HepG2 (cell line): Measurements from ENCODE around the gene ISLR2. TPM values are rescaled to one million over a fixed set of nuclear protein-coding genes. Genes with fewer than 3 reads are reported as not detected.
"Not testable (repeated sequence)": the region's sequence is repeated elsewhere in the genome, so short reads cannot be mapped to it uniquely, and the experiment has no call there.

Experiments used
- ATAC-seq: fragments of 200-7000 bp; cut with Tn5 transposase; 3 replicates; pipeline ENCODE4 v1.9.1; 2020; ENCODE audit warnings: mild to moderate bottlenecking, moderate library complexity
- BruUV-seq: library from RNA; stranded (reverse); fragments of 400-500 nt; replicated peaks from 2 replicates; lab custom pipeline; 2021; lab: Mats Ljungman, UMichigan
- CTCF ChIA-PET: fragments of 300-600 bp; formaldehyde crosslinking; extraction: SDS; loops from one replicate; lab custom pipeline; 2021; ENCODE audit warnings: low total read pairs, inconsistent platforms, low intra/inter-chr PET ratio; lab: Yijun Ruan, JAX
- POLR2A ChIA-PET: fragments of 350-600 bp; sonication (Branson Sonifier 250); formaldehyde crosslinking; loops from one replicate; lab custom pipeline; 2020; ENCODE audit warnings: antibody characterized with exemption, inconsistent platforms; lab: Yijun Ruan, JAX
- DNase-seq: peaks from one replicate; pipeline ENCODE4 v3.0.0-alpha.2; 2015; ENCODE audit warnings: low spot score
- FAIRE-seq: peaks from 3 replicates; lab custom pipeline; 2011; peaks lifted over from hg19 to GRCh38; lab: Jason Lieb, UNC
- H2AFZ ChIP-seq: one replicate; pipeline ENCODE4 v1.6.1; 2011; ENCODE audit warnings: low read length, inconsistent platforms
- H3K27ac ChIP-seq: fragments of 300-600 bp; 3 replicates; pipeline ENCODE4 v1.8.0; 2011; ENCODE audit warnings: mixed run types, mild to moderate bottlenecking, mixed read lengths, low read length, inconsistent platforms; ENCODE audit not compliant: insufficient read depth; ENCODE audit errors: extremely low read length
- H3K27me3 ChIP-seq, 2 experiments: fragments of 200-600 bp in 1 of 2; 2 replicates in 1 of 2; 3 replicates in 1 of 2; pipeline versions ENCODE4 v1.6.0 to v1.8.0; 2011; ENCODE audit warnings: low read length in 2 of 2, mild to moderate bottlenecking in 2 of 2, moderate library complexity in 2 of 2, inconsistent platforms in 1 of 2; ENCODE audit not compliant: insufficient read depth in 2 of 2, control insufficient read depth in 1 of 2
- H3K36me3 ChIP-seq, 2 experiments: fragments of 200-600 bp in 1 of 2; replicated peaks in 1 of 2; 2 replicates in 1 of 2; 3 replicates in 1 of 2; pipeline versions ENCODE4 v1.5.1 to v1.8.0; 2011; ENCODE audit warnings: low read length in 2 of 2, inconsistent platforms in 1 of 2; ENCODE audit not compliant: insufficient read depth in 2 of 2, control insufficient read depth in 1 of 2
- H3K4me1 ChIP-seq: 2 replicates; pipeline ENCODE4 v1.5.1; 2012; ENCODE audit warnings: low read length, inconsistent platforms; ENCODE audit not compliant: insufficient read depth
- H3K4me2 ChIP-seq: 2 replicates; pipeline ENCODE4 v1.6.0; 2011; ENCODE audit warnings: low read depth, low read length, inconsistent platforms
- H3K4me3 ChIP-seq, 3 experiments: fragments of 200-600 bp in 1 of 3; sonication (generic), shearing (Covaris generic) in 1 of 3; replicated peaks in 1 of 3; 2 replicates each; pipeline ENCODE4 v1.5.1; 2011 to 2016; ENCODE audit warnings: low read length in 3 of 3, inconsistent platforms in 2 of 3, low read depth in 2 of 3, mild to moderate bottlenecking in 2 of 3, control low read depth in 1 of 3, mixed read lengths in 1 of 3; ENCODE audit not compliant: insufficient read depth in 1 of 3
- H3K79me2 ChIP-seq: one replicate; pipeline ENCODE4 v1.6.1; 2011; ENCODE audit warnings: low read length, inconsistent platforms; ENCODE audit not compliant: insufficient read depth
- H3K9ac ChIP-seq: 2 replicates; pipeline ENCODE4 v1.6.0; 2011; ENCODE audit warnings: mild to moderate bottlenecking, low read depth, low read length, inconsistent platforms; ENCODE audit not compliant: insufficient read depth
- H3K9me3 ChIP-seq: 2 replicates; pipeline ENCODE4 v1.5.1; 2012; ENCODE audit warnings: mild to moderate bottlenecking, low read length
- H4K20me1 ChIP-seq: 2 replicates; pipeline ENCODE4 v1.6.0; 2011; ENCODE audit warnings: inconsistent platforms, mild to moderate bottlenecking, low read length, moderate library complexity; ENCODE audit not compliant: insufficient read depth
- BRD4 ChIP-seq: sonication (generic); formaldehyde crosslinking; IDR thresholded peaks from 2 replicates; pipeline ENCODE4 v1.4.0; 2020; ENCODE audit warnings: missing genetic modification reagents
- CBX1 ChIP-seq: IDR thresholded peaks from one replicate; pipeline ENCODE4 v1.6.1; 2016; ENCODE audit warnings: antibody characterized with exemption, low read depth
- ETV5 ChIP-seq: IDR thresholded peaks from 2 replicates; pipeline ENCODE4 v1.6.1; 2018; ENCODE audit warnings: missing biosample characterization, missing genetic modification reagents, inconsistent platforms, borderline replicate concordance
- GATAD1 ChIP-seq: IDR thresholded peaks from 2 replicates; pipeline ENCODE4 v1.6.1; 2016; ENCODE audit warnings: missing genetic modification reagents, missing compliant biosample characterization
- KDM2A ChIP-seq: sonication (generic); formaldehyde crosslinking; IDR thresholded peaks from 2 replicates; pipeline ENCODE4 v1.4.0; 2020; ENCODE audit warnings: low read depth, missing genetic modification reagents, borderline replicate concordance
- KMT2B ChIP-seq: IDR thresholded peaks from 2 replicates; pipeline ENCODE4 v1.6.1; 2016; ENCODE audit warnings: missing genetic modification reagents, missing compliant biosample characterization
- MED1 ChIP-seq: sonication (generic); formaldehyde crosslinking; IDR thresholded peaks from 2 replicates; pipeline ENCODE4 v1.4.0; 2020; ENCODE audit warnings: missing genetic modification reagents
- PHF20 ChIP-seq: sonication (generic); formaldehyde crosslinking; IDR thresholded peaks from 2 replicates; pipeline ENCODE4 v1.5.0; 2020; ENCODE audit warnings: mild to moderate bottlenecking, missing genetic modification reagents
- PHF8 ChIP-seq: sonication (generic); formaldehyde crosslinking; IDR thresholded peaks from 2 replicates; pipeline ENCODE4 v1.5.0; 2020; ENCODE audit warnings: missing genetic modification reagents
- POGZ ChIP-seq: sonication (generic); formaldehyde crosslinking; IDR thresholded peaks from 2 replicates; pipeline ENCODE4 v1.4.0; 2020; ENCODE audit warnings: mild to moderate bottlenecking, missing genetic modification reagents
- RXRB ChIP-seq: IDR thresholded peaks from 2 replicates; pipeline ENCODE4 v1.6.1; 2016; ENCODE audit warnings: borderline replicate concordance, missing genetic modification reagents, missing compliant biosample characterization
- SALL1 ChIP-seq: sonication (generic); formaldehyde crosslinking; IDR thresholded peaks from 2 replicates; pipeline ENCODE4 v1.8.0; 2022; ENCODE audit warnings: mild to moderate bottlenecking, missing genetic modification reagents
- SAP130 ChIP-seq: IDR thresholded peaks from 2 replicates; pipeline ENCODE4 v1.6.1; 2016; ENCODE audit warnings: low read depth
- SP1 ChIP-seq, 2 experiments: fragments of 450-650 bp in 1 of 2; sonication (generic) in 1 of 2; formaldehyde crosslinking in 1 of 2; IDR thresholded peaks; 2 replicates each; pipeline versions ENCODE4 v1.4.0 to v1.6.1; 2016 to 2020; ENCODE audit warnings: missing genetic modification reagents in 1 of 2
- TEAD3 ChIP-seq: optimal IDR thresholded peaks from 2 replicates; pipeline ENCODE3; 2016; ENCODE audit warnings: borderline replicate concordance
- TFDP2 ChIP-seq: sonication (generic); formaldehyde crosslinking; IDR thresholded peaks from 2 replicates; pipeline ENCODE4 v1.4.0; 2020; ENCODE audit warnings: missing genetic modification reagents
- TFE3 ChIP-seq: IDR thresholded peaks from 2 replicates; pipeline ENCODE4 v1.6.1; 2016
- ZMYM4 ChIP-seq: sonication (generic); formaldehyde crosslinking; IDR thresholded peaks from 2 replicates; pipeline ENCODE4 v1.8.1; 2023; ENCODE audit warnings: mild to moderate bottlenecking, missing genetic modification reagents
- ZNF343 ChIP-seq: sonication (generic); formaldehyde crosslinking; IDR thresholded peaks from 2 replicates; pipeline ENCODE4 v1.4.0; 2020; ENCODE audit warnings: mild to moderate bottlenecking, missing genetic modification reagents
- ZNF574 ChIP-seq: sonication (generic); formaldehyde crosslinking; IDR thresholded peaks from 2 replicates; pipeline ENCODE4 v1.4.0; 2020; ENCODE audit warnings: missing genetic modification reagents
- WGBS: methylation state at CpG from one replicate; pipeline ENCODE4 v1.1.6; 2017; ENCODE audit warnings: low lambda C conversion rate; 5-methylcytosine and 5-hydroxymethylcytosine counted together
- in situ Hi-C: cut with HindIII; loops from 2 replicates; pipeline ENCODE4 v1.10.0; 2017; ENCODE audit warnings: low pct_unique_long_range_greater_than_20kb; ENCODE audit not compliant: extremely low pct_ligation_motif_present
- intact Hi-C: fragments of 100-400 bp; cut with micrococcal nuclease; formaldehyde crosslinking; loops from one replicate; pipeline ENCODE4 v1.10.0; 2022; ENCODE audit not compliant: unreplicated experiment
- polyA plus RNA-seq, 8 experiments: library from polyadenylated mRNA; depleted of rRNA in 3 of 8; stranded (reverse) in 7 of 8; unstranded in 1 of 8; fragments of >200 nt; fragmentation: Illumina TruSeq in 4 of 8; extraction: Trizol in 4 of 8; gene quantifications; 2 replicates each; pipeline versions ENCODE4 v1.2.1 to v1.2.3, GENCODE V29; 2011 to 2016; ENCODE audit warnings: low read depth in 4 of 8, missing spikeins in 1 of 8, mixed read lengths in 1 of 8; ENCODE audit not compliant: insufficient read depth in 1 of 8
- total RNA-seq, 5 experiments: library from RNA; depleted of rRNA; stranded (reverse); fragments of >200 nt; fragmentation: Illumina TruSeq; extraction: Trizol; gene quantifications; 2 replicates each; pipeline ENCODE4 v1.2.3, GENCODE V29; 2016; ENCODE audit warnings: low read depth in 1 of 5

Gene ISLR2
- total and polyA plus RNA-seq, 2 of the 13 experiments (the other 11 are each of a cell fraction or from before 2014, with no cell fraction given): not detected

- peak overlapping the region in 2 of 3 experiments; percentile 34 to 43; a peak in 2 of 6 replicates for H3K4me3 ChIP-seq
- H3K27ac ChIP-seq; H3K27me3 ChIP-seq; H3K36me3 ChIP-seq; H2AFZ ChIP-seq; H3K4me1 ChIP-seq; CTCF ChIA-PET; H3K9ac ChIP-seq; H3K79me2 ChIP-seq; H4K20me1 ChIP-seq; H3K9me3 ChIP-seq; POLR2A ChIA-PET; intact Hi-C loops; in situ Hi-C loops; FAIRE-seq; BruUV-seq; TF ChIP-seq SP1 (IDR thresholded peaks at IDR 0.05): not testable (repeated sequence)
- WGBS: no CpG with 5 or more reads among the region's 45 CpGs
- ATAC-seq (peak; percentile 74), DNase-seq (peak; percentile 75)
- H3K4me2 ChIP-seq: peak overlapping the region; percentile 42; the same call in 1 of the 2 replicates
- TF ChIP-seq SP1 (CRISPR knock-in tag; IDR thresholded peaks at IDR 0.05): 0 out of 2 replicates have a peak, but pooled peaks have one; percentile 22
- peak; percentile 54 for TF ChIP-seq SALL1 (CRISPR knock-in tag)
- TF ChIP-seq PHF8: peak; percentile 55; the same call in 1 of the 2 replicates
- TF ChIP-seq MED1 (CRISPR knock-in tag): peak; percentile 39
- peak; percentile 64 for TF ChIP-seq ZNF574 (CRISPR knock-in tag)
- TF ChIP-seq RXRB: 0 out of 2 replicates have a peak, but pooled peaks have one; percentile 36
- TF ChIP-seq KDM2A (CRISPR knock-in tag): peak; percentile 59; the same call in 1 of the 2 replicates
- 0 out of 2 replicates have a peak, but pooled peaks have one; percentile 28 for TF ChIP-seq ZNF343
- peak; percentile 87 for TF ChIP-seq GATAD1
- peak; percentile 66 for TF ChIP-seq ETV5
- peak; percentile 30; the same call in 1 of the 2 replicates for TF ChIP-seq BRD4 (CRISPR knock-in tag)
- TF ChIP-seq POGZ (CRISPR knock-in tag): peak; percentile 31; the same call in 1 of the 2 replicates
- peak; percentile 38 for TF ChIP-seq CBX1
- peak; percentile 70 for TF ChIP-seq TFE3 (CRISPR knock-in tag)
- TF ChIP-seq SAP130: peak; percentile 76
- TF ChIP-seq TEAD3: peak; percentile 46
- TF ChIP-seq TFDP2 (CRISPR knock-in tag): peak; percentile 86
- peak; percentile 89 for TF ChIP-seq PHF20
- 0 out of 2 replicates have a peak, but pooled peaks have one; percentile 25 for TF ChIP-seq KMT2B (CRISPR knock-in tag)
- peak; percentile 48; the same call in 1 of the 2 replicates for TF ChIP-seq ZMYM4
Observed at GRCh38 chr15:74099963-74100733, 30.2 kb upstream of the ISLR2 start.
